ENCODE data around the gene NPC1L1. TPM values are rescaled to one million over a fixed set of nuclear protein-coding genes. Genes with fewer than 3 reads are reported as not detected.

NPC1L1 gene
- total RNA-seq, 2 experiments from 2014 or later, result not detected

GRCh38 chr7:44549457-44549856 lies 8.3 kb upstream of the NPC1L1 start:
- no peak overlapping the region for H3K4me3 Mint-ChIP-seq
- peaks cover 2% of the 10 kb centered on the region for H3K4me1 Mint-ChIP-seq
- peaks cover 5% of the 10 kb centered on the region for H3K27me3 Mint-ChIP-seq
- DNase-seq, result no peak
- no peak overlapping the region for H3K27ac Mint-ChIP-seq
- no peaks in the 10 kb centered on the region for H3K9me3 Mint-ChIP-seq
- H3K36me3 Mint-ChIP-seq, result no peaks in the 10 kb centered on the region

GRCh38 chr7:44548893-44549292 lies 7.8 kb upstream of the NPC1L1 start:
- Mint-ChIP-seq H3K4me3 (no peak overlapping the region), H3K27ac (no peak overlapping the region), H3K4me1 (peaks cover 2% of the 10 kb centered on the region), H3K27me3 (peaks cover 5% of the 10 kb centered on the region), H3K36me3 (no peaks in the 10 kb centered on the region), H3K9me3 (no peaks in the 10 kb centered on the region)
- DNase-seq, result no peak

- no peak overlapping the region for H3K27ac Mint-ChIP-seq
- H3K4me3 Mint-ChIP-seq, result no peak overlapping the region
- no peak for DNase-seq
- peaks cover 5% of the 10 kb centered on the region for H3K27me3 Mint-ChIP-seq
- peaks cover 2% of the 10 kb centered on the region for H3K4me1 Mint-ChIP-seq
- H3K36me3 Mint-ChIP-seq, result no peaks in the 10 kb centered on the region
- H3K9me3 Mint-ChIP-seq, result no peaks in the 10 kb centered on the region
Observed at GRCh38 chr7:44547536-44548231, 6.6 kb upstream of the NPC1L1 start.

- Mint-ChIP-seq H3K27ac (no peak overlapping the region), H3K36me3 (no peaks in the 10 kb centered on the region), H3K4me3 (no peak overlapping the region), H3K9me3 (no peaks in the 10 kb centered on the region), H3K4me1 (no peaks in the 10 kb centered on the region), H3K27me3 (peaks cover 5% of the 10 kb centered on the region)
- DNase-seq, result no peak
Observed at GRCh38 chr7:44541876-44542610, 913 bp upstream of the NPC1L1 start.

DNA sequence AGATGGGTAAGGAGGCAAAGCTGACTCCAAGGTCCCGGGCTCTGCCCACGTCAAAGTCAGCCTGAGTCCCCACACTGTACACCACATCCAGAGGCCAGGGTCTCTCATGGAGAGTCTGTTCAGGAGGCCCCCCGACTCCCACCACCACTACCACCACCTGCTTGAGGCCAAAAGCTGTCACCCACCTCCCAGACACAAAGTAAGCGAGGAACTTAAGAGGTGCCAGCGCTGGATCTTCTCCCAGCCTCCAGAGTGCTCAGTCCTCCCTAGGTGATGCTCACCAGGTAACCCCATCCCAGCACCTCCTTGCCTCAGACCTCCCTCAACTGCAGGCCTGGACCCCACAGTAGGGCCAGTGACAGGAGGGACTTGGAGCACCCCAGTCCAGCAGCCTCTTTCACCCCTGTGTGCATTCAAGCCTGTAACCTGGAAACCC lies 520 bp downstream of the NPC1L1 start:
- no peak for DNase-seq
- H3K4me1 Mint-ChIP-seq, result no peaks in the 10 kb centered on the region
- H3K9me3 Mint-ChIP-seq, result no peaks in the 10 kb centered on the region
- H3K36me3 Mint-ChIP-seq, result no peaks in the 10 kb centered on the region
- H3K4me3 Mint-ChIP-seq, result no peak overlapping the region
- H3K27me3 Mint-ChIP-seq, result no peaks in the 10 kb centered on the region
- no peak overlapping the region for H3K27ac Mint-ChIP-seq

- Mint-ChIP-seq H3K27ac (no peak overlapping the region), H3K27me3 (no peaks in the 10 kb centered on the region), H3K36me3 (no peaks in the 10 kb centered on the region), H3K4me1 (no peaks in the 10 kb centered on the region), H3K9me3 (no peaks in the 10 kb centered on the region), H3K4me3 (no peak overlapping the region)
- no peak for DNase-seq
Observed at GRCh38 chr7:44539669-44540506, 1.2 kb downstream of the NPC1L1 start.

DNA sequence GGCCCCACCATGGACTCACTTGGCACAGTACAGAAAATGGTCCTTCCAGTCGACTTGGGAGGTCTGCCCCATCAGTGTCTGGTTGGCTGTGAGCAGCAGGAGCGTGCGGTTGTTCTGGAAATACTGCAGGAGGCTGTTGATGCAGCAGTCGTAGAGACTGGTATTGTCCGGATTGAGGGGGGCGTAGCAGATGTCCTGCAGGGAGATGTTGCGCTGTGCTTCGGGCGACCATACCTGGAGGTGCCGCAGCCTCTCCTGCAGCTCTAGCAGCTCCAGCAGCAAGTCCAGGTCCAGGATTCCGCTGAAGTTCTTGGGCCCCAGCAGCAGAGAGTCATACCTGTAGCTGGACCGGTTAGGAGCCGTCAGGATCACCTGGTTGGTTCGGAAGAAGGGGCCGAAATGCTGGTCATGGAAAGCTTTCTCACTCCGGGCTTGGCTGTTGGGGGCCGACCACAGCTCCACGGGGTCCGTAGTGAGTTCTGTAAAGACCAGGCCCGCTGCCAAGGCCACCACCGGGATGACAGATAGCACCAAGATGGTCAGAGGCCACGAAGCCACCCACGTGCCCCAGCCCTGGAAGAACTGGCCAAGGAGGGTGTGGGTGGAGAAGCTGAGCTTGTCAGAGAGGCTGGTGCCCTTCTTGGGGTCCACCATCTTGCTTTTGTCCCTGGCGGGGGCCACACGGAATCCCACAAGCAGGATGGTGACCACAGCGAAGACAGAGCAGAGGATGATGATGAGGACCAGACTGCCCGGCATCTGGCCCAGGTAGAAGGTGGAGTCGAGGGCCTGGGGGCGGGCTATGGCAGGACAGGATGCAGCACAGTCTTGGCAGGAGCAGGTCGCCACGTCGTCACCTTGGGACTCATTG lies 2.1 kb downstream of the NPC1L1 start:
- H3K27me3 Mint-ChIP-seq, result no peaks in the 10 kb centered on the region
- H3K27ac Mint-ChIP-seq, result no peak overlapping the region
- no peaks in the 10 kb centered on the region for H3K36me3 Mint-ChIP-seq
- H3K4me1 Mint-ChIP-seq, result no peaks in the 10 kb centered on the region
- no peak for DNase-seq
- H3K4me3 Mint-ChIP-seq, result no peak overlapping the region
- no peaks in the 10 kb centered on the region for H3K9me3 Mint-ChIP-seq

GRCh38 chr7:44538093-44538797 lies 2.9 kb downstream of the NPC1L1 start:
- no peak for DNase-seq
- Mint-ChIP-seq H3K27ac (no peak overlapping the region), H3K9me3 (no peaks in the 10 kb centered on the region), H3K4me1 (no peaks in the 10 kb centered on the region), H3K4me3 (no peak overlapping the region), H3K36me3 (no peaks in the 10 kb centered on the region), H3K27me3 (no peaks in the 10 kb centered on the region)

DNA sequence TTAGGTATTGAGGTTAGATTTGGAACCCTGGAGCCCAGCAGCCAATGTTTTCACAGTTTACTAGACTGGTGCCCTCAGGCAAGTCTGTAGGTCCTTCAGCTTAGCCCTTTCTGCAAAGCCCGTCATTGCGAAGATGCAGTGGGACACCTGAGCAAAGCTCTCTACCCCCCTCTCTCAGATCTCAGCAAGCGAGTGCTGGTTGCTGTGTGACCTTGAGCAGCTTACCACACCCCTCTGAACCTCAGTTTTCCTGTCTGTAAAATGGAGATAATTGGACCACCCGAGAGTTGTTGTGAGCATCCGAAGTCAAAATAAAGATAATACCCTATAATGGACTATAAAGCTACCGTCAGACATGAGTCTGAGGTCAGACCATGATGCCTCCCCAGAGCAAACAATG lies 3.7 kb downstream of the NPC1L1 start:
- no peaks in the 10 kb centered on the region for H3K9me3 Mint-ChIP-seq
- H3K27me3 Mint-ChIP-seq, result no peaks in the 10 kb centered on the region
- no peak overlapping the region for H3K27ac Mint-ChIP-seq
- H3K4me1 Mint-ChIP-seq, result no peaks in the 10 kb centered on the region
- DNase-seq, result no peak
- H3K36me3 Mint-ChIP-seq, result no peaks in the 10 kb centered on the region
- H3K4me3 Mint-ChIP-seq, result no peak overlapping the region

GRCh38 chr7:44536090-44536489 lies 5.0 kb downstream of the NPC1L1 start:
- H3K36me3 Mint-ChIP-seq, result no peaks in the 10 kb centered on the region
- no peaks in the 10 kb centered on the region for H3K27me3 Mint-ChIP-seq
- H3K4me3 Mint-ChIP-seq, result no peak overlapping the region
- H3K27ac Mint-ChIP-seq, result no peak overlapping the region
- H3K4me1 Mint-ChIP-seq, result no peaks in the 10 kb centered on the region
- H3K9me3 Mint-ChIP-seq, result no peaks in the 10 kb centered on the region
- DNase-seq, result no peak

- Mint-ChIP-seq H3K9me3 (no peaks in the 10 kb centered on the region), H3K27ac (no peak overlapping the region), H3K36me3 (no peaks in the 10 kb centered on the region), H3K27me3 (no peaks in the 10 kb centered on the region), H3K4me3 (no peak overlapping the region), H3K4me1 (no peaks in the 10 kb centered on the region)
- no peak for DNase-seq
Observed at GRCh38 chr7:44535348-44536064, 5.6 kb downstream of the NPC1L1 start.

DNA sequence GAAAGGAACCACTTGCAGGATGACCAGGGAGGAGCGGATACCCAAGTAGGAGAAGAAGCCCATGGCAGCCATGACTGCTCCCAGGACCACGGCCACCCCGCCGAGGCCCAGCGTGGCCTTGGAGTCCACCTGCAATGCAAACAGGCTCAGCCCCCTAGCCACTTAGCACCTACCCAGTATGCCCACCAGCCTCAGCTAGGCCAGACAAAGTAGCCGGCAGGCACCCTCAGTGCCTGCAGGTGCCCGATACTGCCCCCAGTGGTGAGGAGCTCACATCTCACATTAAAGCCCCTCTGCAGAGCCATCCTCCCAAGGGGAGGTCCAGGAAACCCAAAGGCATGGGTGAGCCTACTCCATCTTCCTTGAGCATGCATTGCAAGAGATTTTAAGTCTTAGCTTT lies 6.6 kb downstream of the NPC1L1 start:
- H3K36me3 Mint-ChIP-seq, result no peaks in the 10 kb centered on the region
- H3K9me3 Mint-ChIP-seq, result no peaks in the 10 kb centered on the region
- no peaks in the 10 kb centered on the region for H3K27me3 Mint-ChIP-seq
- no peak overlapping the region for H3K27ac Mint-ChIP-seq
- H3K4me1 Mint-ChIP-seq, result no peaks in the 10 kb centered on the region
- peak; percentile 63 for DNase-seq
- H3K4me3 Mint-ChIP-seq, result no peak overlapping the region

DNA sequence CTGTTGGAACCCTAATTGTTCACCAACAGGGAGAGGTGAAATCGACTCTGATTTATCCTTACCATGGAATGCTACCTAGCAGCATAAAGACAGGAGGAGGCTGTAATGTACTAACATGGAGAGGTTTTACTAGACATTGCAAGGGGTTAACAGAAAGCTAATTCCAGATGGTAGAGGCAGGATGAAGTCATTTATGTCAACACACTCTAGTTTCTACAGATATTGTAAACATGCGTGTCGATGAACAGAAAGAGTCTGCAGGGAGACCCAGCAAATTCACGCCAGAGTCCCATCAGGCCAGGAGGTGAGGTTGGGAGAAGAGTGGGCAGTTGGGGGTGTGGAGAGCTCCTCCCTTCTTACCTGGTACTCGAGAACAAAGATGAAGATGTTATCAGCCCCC lies 7.0 kb downstream of the NPC1L1 start:
- H3K4me1 Mint-ChIP-seq, result no peaks in the 10 kb centered on the region
- peaks cover under 1% of the 10 kb centered on the region for H3K9me3 Mint-ChIP-seq
- H3K36me3 Mint-ChIP-seq, result no peaks in the 10 kb centered on the region
- H3K27ac Mint-ChIP-seq, result no peak overlapping the region
- no peaks in the 10 kb centered on the region for H3K27me3 Mint-ChIP-seq
- no peak for DNase-seq
- H3K4me3 Mint-ChIP-seq, result no peak overlapping the region
